A549 treated with ZK216348 at 1 μM for 4 hours (cell line): ENCODE measurements around the gene PTPDC1. TPM values are rescaled to one million over a fixed set of nuclear protein-coding genes. Genes with fewer than 3 reads are reported as not detected.

Experiments
- total RNA-seq: library from RNA; stranded (reverse); fragments of 200-300 nt; extraction: Qiagen RNA extraction; gene quantifications from 5 replicates; pipeline ENCODE4 v1.2.3, GENCODE V29; 2022; ENCODE audit warnings: low read depth

Gene PTPDC1
- total RNA-seq, result 3.2 to 4.7 TPM (median 4.4 TPM) in 5 replicates

DNA sequence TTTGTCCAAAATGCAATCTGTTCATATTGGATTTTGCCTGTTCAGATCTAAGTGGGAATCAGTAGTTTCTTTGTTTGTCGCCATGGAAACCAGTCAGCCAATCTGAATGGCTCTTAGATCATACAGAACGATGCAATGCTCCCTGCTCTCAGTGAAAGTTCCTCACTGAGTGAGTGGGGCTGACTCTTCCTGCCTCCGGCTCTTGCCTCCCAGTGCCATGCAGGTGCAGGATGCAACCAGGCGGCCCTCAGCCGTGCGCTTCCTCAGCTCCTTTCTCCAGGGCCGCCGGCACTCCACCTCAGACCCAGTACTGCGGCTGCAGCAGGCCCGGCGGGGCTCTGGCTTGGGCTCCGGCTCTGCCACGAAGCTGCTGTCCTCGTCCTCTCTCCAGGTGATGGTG lies at the start of gene PTPDC1:
TSS of gene PTPDC1 (plus strand) at position 151 of the 400 bp plus-strand sequence. CDS start at position 218, 67 bp downstream.

Other genes with a start within 250 kb of the PTPDC1 start
- gene BARX1, start 129.1 kb upstream of the PTPDC1 start, total RNA-seq, result 6.4 to 13.6 TPM (median 11.7 TPM) in 5 replicates
- gene ZNF169, start 174.8 kb downstream of the PTPDC1 start, total RNA-seq, result 1.6 to 1.9 TPM (median 1.7 TPM) in 5 replicates
- gene NUTM2F, start 244.2 kb downstream of the PTPDC1 start, total RNA-seq, result not detected in 5 replicates